Measurements from ENCODE around the gene CNKSR3. TPM values are rescaled to one million over a fixed set of nuclear protein-coding genes. Genes with fewer than 3 reads are reported as not detected.

CNKSR3 gene
- total RNA-seq, 1 donor from 2014 or later = 7.4 TPM

- intact Hi-C loops (cut with DNase I) = no loop called here
- TF ChIP-seq CTCF (IDR thresholded peaks at IDR 0.05) = no peak
- no peak for TF ChIP-seq POLR2AphosphoS5 (IDR thresholded peaks at IDR 0.05; ENCODE audit: insufficient read depth in 1 of 2, low read depth in 1 of 2)
- no peak for TF ChIP-seq POLR2A (IDR thresholded peaks at IDR 0.05)
- H3K36me3 ChIP-seq = peaks cover 0 to 13% of the 10 kb centered on the region in 2 donors
- H3K9me3 ChIP-seq = no peaks in the 10 kb centered on the region
- DNase-seq (ENCODE audit: extremely low spot score in 2 of 2) = no peak
- no peak overlapping the region for H3K4me3 ChIP-seq
- no peak overlapping the region for H3K27ac ChIP-seq
- peaks cover 6% of the 10 kb centered on the region for H3K4me1 ChIP-seq
- H3K27me3 ChIP-seq = no peaks in the 10 kb centered on the region
Observed at GRCh38 chr6:154425034-154425433, 85.5 kb downstream of the CNKSR3 start.

- H3K36me3 ChIP-seq = peaks cover 0 to 5% of the 10 kb centered on the region in 2 donors
- H3K4me1 ChIP-seq = peaks cover 23% of the 10 kb centered on the region
- H3K27ac ChIP-seq = no peak overlapping the region
- no peaks in the 10 kb centered on the region for H3K27me3 ChIP-seq
- intact Hi-C loops (cut with DNase I) = loop anchor here (10.0 kb wide), 1 partner anchor 101 kb away; the partner anchor contains the start of gene CNKSR3
- no peak for TF ChIP-seq CTCF (IDR thresholded peaks at IDR 0.05)
- no peak for TF ChIP-seq POLR2A (IDR thresholded peaks at IDR 0.05)
- TF ChIP-seq POLR2AphosphoS5 (IDR thresholded peaks at IDR 0.05; ENCODE audit: insufficient read depth in 1 of 2, low read depth in 1 of 2) = no peak
- DNase-seq (ENCODE audit: extremely low spot score in 2 of 2) = no peak
- no peak overlapping the region for H3K4me3 ChIP-seq
- H3K9me3 ChIP-seq = no peaks in the 10 kb centered on the region
Observed at GRCh38 chr6:154414021-154414813, 96.3 kb downstream of the CNKSR3 start.

GRCh38 chr6:154412106-154412820, 98.2 kb downstream of the CNKSR3 start:
- Histone ChIP-seq H3K9me3 (no peaks in the 10 kb centered on the region), H3K4me3 (no peak overlapping the region), H3K4me1 (peaks cover 23% of the 10 kb centered on the region), H3K27me3 (no peaks in the 10 kb centered on the region), H3K36me3 (peaks cover 0 to 5% of the 10 kb centered on the region in 2 donors), H3K27ac (no peak overlapping the region)
- no peak for DNase-seq (ENCODE audit: extremely low spot score in 2 of 2)
- intact Hi-C loops (cut with DNase I) = loop anchor here (10.0 kb wide), 1 partner anchor 103 kb away; the partner anchor contains the start of gene CNKSR3
- TF ChIP-seq POLR2A (IDR thresholded peaks at IDR 0.05) = no peak
- TF ChIP-seq POLR2AphosphoS5 (IDR thresholded peaks at IDR 0.05; ENCODE audit: insufficient read depth in 1 of 2, low read depth in 1 of 2) = no peak
- TF ChIP-seq CTCF (IDR thresholded peaks at IDR 0.05) = no peak

- no peak for TF ChIP-seq CTCF (IDR thresholded peaks at IDR 0.05)
- no peak for TF ChIP-seq POLR2A (IDR thresholded peaks at IDR 0.05)
- no peak for TF ChIP-seq POLR2AphosphoS5 (IDR thresholded peaks at IDR 0.05; ENCODE audit: insufficient read depth in 1 of 2, low read depth in 1 of 2)
- intact Hi-C loops (cut with DNase I) = loop anchor here (10.0 kb wide), 1 partner anchor 104 kb away; the partner anchor contains the start of gene CNKSR3
- H3K4me1 ChIP-seq = peaks cover 23% of the 10 kb centered on the region
- H3K4me3 ChIP-seq = no peak overlapping the region
- peak overlapping the region; percentile 85 for H3K27ac ChIP-seq
- H3K27me3 ChIP-seq = no peaks in the 10 kb centered on the region
- no peaks in the 10 kb centered on the region for H3K9me3 ChIP-seq
- DNase-seq (ENCODE audit: extremely low spot score in 2 of 2) = no peak
- peaks cover 0 to 13% of the 10 kb centered on the region in 2 donors for H3K36me3 ChIP-seq
Observed at GRCh38 chr6:154411076-154411475, 99.4 kb downstream of the CNKSR3 start.
